ENCODE measurements around the gene SLC7A6. TPM values are rescaled to one million over a fixed set of nuclear protein-coding genes. Genes with fewer than 3 reads are reported as not detected.
A peak's percentile ranks its signal among the peaks of the same experiment; 100 is the strongest.

The SLC7A6 gene
- total and polyA plus RNA-seq, 2 of the 13 experiments (the other 11 are each of a cell fraction or from before 2014, with no cell fraction given) = 35.8 to 70.8 TPM

GRCh38 chr16:68265078-68265920 is 973 bp downstream of the SLC7A6 start (continued):
- TF ChIP-seq RBM39 (IDR thresholded peaks at IDR 0.05; ENCODE audit: low read depth, low read length, poor library complexity, severe bottlenecking) = peak; percentile 31
- TF ChIP-seq ZNF264 (CRISPR knock-in tag; IDR thresholded peaks at IDR 0.05) = peak; percentile 80
- 0 out of 2 replicates have a peak, but pooled peaks have one; percentile 67 for TF ChIP-seq NAIF1 (CRISPR knock-in tag; IDR thresholded peaks at IDR 0.05; ENCODE audit: borderline replicate concordance)
- TF ChIP-seq ZNF431 (CRISPR knock-in tag; IDR thresholded peaks at IDR 0.05; ENCODE audit: borderline replicate concordance, low read depth) = peak; percentile 33; the same call in 1 of the 2 replicates
- TF ChIP-seq, protein P1, sequence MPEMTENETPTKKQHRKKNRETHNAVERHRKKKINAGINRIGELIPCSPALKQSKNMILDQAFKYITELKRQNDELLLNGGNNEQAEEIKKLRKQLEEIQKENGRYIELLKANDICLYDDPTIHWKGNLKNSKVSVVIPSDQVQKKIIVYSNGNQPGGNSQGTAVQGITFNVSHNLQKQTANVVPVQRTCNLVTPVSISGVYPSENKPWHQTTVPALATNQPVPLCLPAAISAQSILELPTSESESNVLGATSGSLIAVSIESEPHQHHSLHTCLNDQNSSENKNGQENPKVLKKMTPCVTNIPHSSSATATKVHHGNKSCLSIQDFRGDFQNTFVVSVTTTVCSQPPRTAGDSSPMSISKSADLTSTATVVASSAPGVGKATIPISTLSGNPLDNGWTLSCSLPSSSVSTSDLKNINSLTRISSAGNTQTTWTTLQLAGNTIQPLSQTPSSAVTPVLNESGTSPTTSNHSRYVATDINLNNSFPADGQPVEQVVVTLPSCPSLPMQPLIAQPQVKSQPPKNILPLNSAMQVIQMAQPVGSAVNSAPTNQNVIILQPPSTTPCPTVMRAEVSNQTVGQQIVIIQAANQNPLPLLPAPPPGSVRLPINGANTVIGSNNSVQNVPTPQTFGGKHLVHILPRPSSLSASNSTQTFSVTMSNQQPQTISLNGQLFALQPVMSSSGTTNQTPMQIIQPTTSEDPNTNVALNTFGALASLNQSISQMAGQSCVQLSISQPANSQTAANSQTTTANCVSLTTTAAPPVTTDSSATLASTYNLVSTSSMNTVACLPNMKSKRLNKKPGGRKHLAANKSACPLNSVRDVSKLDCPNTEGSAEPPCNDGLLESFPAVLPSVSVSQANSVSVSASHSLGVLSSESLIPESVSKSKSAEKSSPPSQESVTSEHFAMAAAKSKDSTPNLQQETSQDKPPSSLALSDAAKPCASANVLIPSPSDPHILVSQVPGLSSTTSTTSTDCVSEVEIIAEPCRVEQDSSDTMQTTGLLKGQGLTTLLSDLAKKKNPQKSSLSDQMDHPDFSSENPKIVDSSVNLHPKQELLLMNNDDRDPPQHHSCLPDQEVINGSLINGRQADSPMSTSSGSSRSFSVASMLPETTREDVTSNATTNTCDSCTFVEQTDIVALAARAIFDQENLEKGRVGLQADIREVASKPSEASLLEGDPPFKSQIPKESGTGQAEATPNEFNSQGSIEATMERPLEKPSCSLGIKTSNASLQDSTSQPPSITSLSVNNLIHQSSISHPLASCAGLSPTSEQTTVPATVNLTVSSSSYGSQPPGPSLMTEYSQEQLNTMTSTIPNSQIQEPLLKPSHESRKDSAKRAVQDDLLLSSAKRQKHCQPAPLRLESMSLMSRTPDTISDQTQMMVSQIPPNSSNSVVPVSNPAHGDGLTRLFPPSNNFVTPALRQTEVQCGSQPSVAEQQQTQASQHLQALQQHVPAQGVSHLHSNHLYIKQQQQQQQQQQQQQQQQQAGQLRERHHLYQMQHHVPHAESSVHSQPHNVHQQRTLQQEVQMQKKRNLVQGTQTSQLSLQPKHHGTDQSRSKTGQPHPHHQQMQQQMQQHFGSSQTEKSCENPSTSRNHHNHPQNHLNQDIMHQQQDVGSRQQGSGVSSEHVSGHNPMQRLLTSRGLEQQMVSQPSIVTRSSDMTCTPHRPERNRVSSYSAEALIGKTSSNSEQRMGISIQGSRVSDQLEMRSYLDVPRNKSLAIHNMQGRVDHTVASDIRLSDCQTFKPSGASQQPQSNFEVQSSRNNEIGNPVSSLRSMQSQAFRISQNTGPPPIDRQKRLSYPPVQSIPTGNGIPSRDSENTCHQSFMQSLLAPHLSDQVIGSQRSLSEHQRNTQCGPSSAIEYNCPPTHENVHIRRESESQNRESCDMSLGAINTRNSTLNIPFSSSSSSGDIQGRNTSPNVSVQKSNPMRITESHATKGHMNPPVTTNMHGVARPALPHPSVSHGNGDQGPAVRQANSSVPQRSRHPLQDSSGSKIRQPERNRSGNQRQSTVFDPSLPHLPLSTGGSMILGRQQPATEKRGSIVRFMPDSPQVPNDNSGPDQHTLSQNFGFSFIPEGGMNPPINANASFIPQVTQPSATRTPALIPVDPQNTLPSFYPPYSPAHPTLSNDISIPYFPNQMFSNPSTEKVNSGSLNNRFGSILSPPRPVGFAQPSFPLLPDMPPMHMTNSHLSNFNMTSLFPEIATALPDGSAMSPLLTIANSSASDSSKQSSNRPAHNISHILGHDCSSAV (CRISPR knock-in tag; IDR thresholded peaks at IDR 0.05; ENCODE audit: borderline replicate concordance) = no peak
- no peak for TF ChIP-seq PLSCR1 (CRISPR knock-in tag; IDR thresholded peaks at IDR 0.05; ENCODE audit: borderline replicate concordance)
- TF ChIP-seq, protein P2, sequence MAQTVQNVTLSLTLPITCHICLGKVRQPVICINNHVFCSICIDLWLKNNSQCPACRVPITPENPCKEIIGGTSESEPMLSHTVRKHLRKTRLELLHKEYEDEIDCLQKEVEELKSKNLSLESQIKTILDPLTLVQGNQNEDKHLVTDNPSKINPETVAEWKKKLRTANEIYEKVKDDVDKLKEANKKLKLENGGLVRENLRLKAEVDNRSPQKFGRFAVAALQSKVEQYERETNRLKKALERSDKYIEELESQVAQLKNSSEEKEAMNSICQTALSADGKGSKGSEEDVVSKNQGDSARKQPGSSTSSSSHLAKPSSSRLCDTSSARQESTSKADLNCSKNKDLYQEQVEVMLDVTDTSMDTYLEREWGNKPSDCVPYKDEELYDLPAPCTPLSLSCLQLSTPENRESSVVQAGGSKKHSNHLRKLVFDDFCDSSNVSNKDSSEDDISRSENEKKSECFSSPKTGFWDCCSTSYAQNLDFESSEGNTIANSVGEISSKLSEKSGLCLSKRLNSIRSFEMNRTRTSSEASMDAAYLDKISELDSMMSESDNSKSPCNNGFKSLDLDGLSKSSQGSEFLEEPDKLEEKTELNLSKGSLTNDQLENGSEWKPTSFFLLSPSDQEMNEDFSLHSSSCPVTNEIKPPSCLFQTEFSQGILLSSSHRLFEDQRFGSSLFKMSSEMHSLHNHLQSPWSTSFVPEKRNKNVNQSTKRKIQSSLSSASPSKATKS (CRISPR knock-in tag; IDR thresholded peaks at IDR 0.05) = no peak
- TF ChIP-seq MIER3 (CRISPR knock-in tag; IDR thresholded peaks at IDR 0.05; ENCODE audit: borderline replicate concordance) = 0 out of 2 replicates have a peak, but pooled peaks have one; percentile 67
- TF ChIP-seq ZNF296 (CRISPR knock-in tag; conservative IDR thresholded peaks at IDR 0.05) = no peak
- TF ChIP-seq MAFK (conservative IDR thresholded peaks at IDR 0.05 in 1 of 2, IDR thresholded peaks at IDR 0.05 in 1 of 2; ENCODE audit: low read length in 2 of 2) = no peak
- TF ChIP-seq ZNF781 (CRISPR knock-in tag; IDR thresholded peaks at IDR 0.05; ENCODE audit: borderline replicate concordance, not compliant biosample characterization) = peak; percentile 37
- TF ChIP-seq, protein P3, sequence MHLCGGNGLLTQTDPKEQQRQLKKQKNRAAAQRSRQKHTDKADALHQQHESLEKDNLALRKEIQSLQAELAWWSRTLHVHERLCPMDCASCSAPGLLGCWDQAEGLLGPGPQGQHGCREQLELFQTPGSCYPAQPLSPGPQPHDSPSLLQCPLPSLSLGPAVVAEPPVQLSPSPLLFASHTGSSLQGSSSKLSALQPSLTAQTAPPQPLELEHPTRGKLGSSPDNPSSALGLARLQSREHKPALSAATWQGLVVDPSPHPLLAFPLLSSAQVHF (CRISPR knock-in tag; IDR thresholded peaks at IDR 0.05) = no peak; the same call in 1 of the 2 replicates
- TF ChIP-seq ZNF569 (CRISPR knock-in tag; IDR thresholded peaks at IDR 0.05; ENCODE audit: borderline replicate concordance) = no peak
